Activated effector memory CD4-positive, alpha-beta T cell treated with Interleukin-2 at 50 U/mL for 16 hours (primary cell): Measurements from ENCODE around the gene MICAL3.

ENCODE experiments used
- DNase-seq: peaks from one replicate; pipeline ENCODE4 v3.0.0-alpha.2; 2020

Gene MICAL3

GRCh38 chr22:17903564-17904295, 120.6 kb downstream of the MICAL3 start:
- no peak for DNase-seq

GRCh38 chr22:17902960-17903359, 121.4 kb downstream of the MICAL3 start:
- no peak for DNase-seq

GRCh38 chr22:17898375-17898774, 126.0 kb downstream of the MICAL3 start:
- no peak for DNase-seq

GRCh38 chr22:17897858-17898257, 126.5 kb downstream of the MICAL3 start:
- DNase-seq: no peak

GRCh38 chr22:17897426-17897825, 126.9 kb downstream of the MICAL3 start:
- DNase-seq: no peak

- no peak for DNase-seq
Observed at GRCh38 chr22:17896586-17896985, 127.8 kb downstream of the MICAL3 start.

- no peak for DNase-seq
Observed at GRCh38 chr22:17893900-17894535, 130.3 kb downstream of the MICAL3 start.

GRCh38 chr22:17892376-17892775, 132.0 kb downstream of the MICAL3 start:
- DNase-seq: no peak

- DNase-seq: no peak
Observed at GRCh38 chr22:17891481-17892167, 132.7 kb downstream of the MICAL3 start.

- DNase-seq: no peak
Observed at GRCh38 chr22:17890892-17891291, 133.5 kb downstream of the MICAL3 start.

- no peak for DNase-seq
Observed at GRCh38 chr22:17890245-17890671, 134.1 kb downstream of the MICAL3 start.

- DNase-seq: no peak
Observed at GRCh38 chr22:17888855-17889254, 135.5 kb downstream of the MICAL3 start.

- no peak for DNase-seq
Observed at GRCh38 chr22:17888439-17888838, 135.9 kb downstream of the MICAL3 start.

- no peak for DNase-seq
Observed at GRCh38 chr22:17884893-17885292, 139.5 kb downstream of the MICAL3 start.

- no peak for DNase-seq
Observed at GRCh38 chr22:17884084-17884483, 140.3 kb downstream of the MICAL3 start.

GRCh38 chr22:17883356-17883755, 141.0 kb downstream of the MICAL3 start:
- no peak for DNase-seq

GRCh38 chr22:17882727-17883126, 141.6 kb downstream of the MICAL3 start:
- DNase-seq: no peak

- DNase-seq: no peak
Observed at GRCh38 chr22:17882162-17882561, 142.2 kb downstream of the MICAL3 start.

GRCh38 chr22:17881366-17881765, 143.0 kb downstream of the MICAL3 start:
- no peak for DNase-seq

- DNase-seq: no peak
Observed at GRCh38 chr22:17880468-17880867, 143.9 kb downstream of the MICAL3 start.

GRCh38 chr22:17880020-17880419, 144.3 kb downstream of the MICAL3 start:
- DNase-seq: no peak

GRCh38 chr22:17878941-17879340, 145.4 kb downstream of the MICAL3 start:
- no peak for DNase-seq

- DNase-seq: no peak
Observed at GRCh38 chr22:17878186-17878694, 146.1 kb downstream of the MICAL3 start.
